ENCODE results near the gene DOCK2. TPM values are rescaled to one million over a fixed set of nuclear protein-coding genes. Genes with fewer than 3 reads are reported as not detected.

Gene DOCK2
- total RNA-seq, 2 experiments from 2014 or later, result 161 to 205 TPM

- intact Hi-C loops (cut with micrococcal nuclease; ENCODE audit: unreplicated experiment), result no loop called here
- H3K4me2 ChIP-seq (ENCODE audit: low read length), result no peak overlapping the region
- CTCF ChIA-PET (ENCODE audit: unreplicated experiment), result no interaction called here
- no peak for TF ChIP-seq EZH2phosphoT487 (IDR thresholded peaks at IDR 0.05; ENCODE audit: borderline replicate concordance, low read depth, low read length)
- TF ChIP-seq, protein P1, sequence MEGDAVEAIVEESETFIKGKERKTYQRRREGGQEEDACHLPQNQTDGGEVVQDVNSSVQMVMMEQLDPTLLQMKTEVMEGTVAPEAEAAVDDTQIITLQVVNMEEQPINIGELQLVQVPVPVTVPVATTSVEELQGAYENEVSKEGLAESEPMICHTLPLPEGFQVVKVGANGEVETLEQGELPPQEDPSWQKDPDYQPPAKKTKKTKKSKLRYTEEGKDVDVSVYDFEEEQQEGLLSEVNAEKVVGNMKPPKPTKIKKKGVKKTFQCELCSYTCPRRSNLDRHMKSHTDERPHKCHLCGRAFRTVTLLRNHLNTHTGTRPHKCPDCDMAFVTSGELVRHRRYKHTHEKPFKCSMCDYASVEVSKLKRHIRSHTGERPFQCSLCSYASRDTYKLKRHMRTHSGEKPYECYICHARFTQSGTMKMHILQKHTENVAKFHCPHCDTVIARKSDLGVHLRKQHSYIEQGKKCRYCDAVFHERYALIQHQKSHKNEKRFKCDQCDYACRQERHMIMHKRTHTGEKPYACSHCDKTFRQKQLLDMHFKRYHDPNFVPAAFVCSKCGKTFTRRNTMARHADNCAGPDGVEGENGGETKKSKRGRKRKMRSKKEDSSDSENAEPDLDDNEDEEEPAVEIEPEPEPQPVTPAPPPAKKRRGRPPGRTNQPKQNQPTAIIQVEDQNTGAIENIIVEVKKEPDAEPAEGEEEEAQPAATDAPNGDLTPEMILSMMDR (conservative IDR thresholded peaks at IDR 0.05; ENCODE audit: low read length), result no peak
- no peak for DNase-seq (ENCODE audit: low spot score)
- no peaks in the 10 kb centered on the region for H4K20me1 ChIP-seq (ENCODE audit: insufficient read depth, low read length)
- H3K9me2 ChIP-seq (ENCODE audit: insufficient read depth, low read length), result no peaks in the 10 kb centered on the region
- POLR2A ChIA-PET, result interaction anchor here (1.4 kb wide), 1 partner anchor 49 kb away, joined by 7 read pairs; the partner anchor contains the start of gene SPDL1
- H3K9me3 ChIP-seq (ENCODE audit: low read length), result peaks cover 11% of the 10 kb centered on the region; the same call in 1 of the 2 replicates
- BruUV-seq (replicated peaks), result no TSS peak
- H3K36me3 ChIP-seq (ENCODE audit: insufficient read depth, low read length), result 0 out of 2 replicates have a peak, but pooled peaks cover under 1% of the 10 kb centered on the region
- peaks cover 10% of the 10 kb centered on the region for H3K4me1 ChIP-seq (ENCODE audit: insufficient read depth, low read length, poor library complexity, severe bottlenecking)
- no peak overlapping the region for H2AFZ ChIP-seq (ENCODE audit: low read length)
- no peak overlapping the region for H3K27ac ChIP-seq (ENCODE audit: low read depth, low read length, poor library complexity, severe bottlenecking)
- H3K4me3 ChIP-seq (ENCODE audit: low read depth, low read length, poor library complexity, severe bottlenecking), result no peak overlapping the region
- peaks cover 7% of the 10 kb centered on the region for H3K79me2 ChIP-seq (ENCODE audit: insufficient read depth, low read depth, low read length)
These were observed 4.1 kb upstream of the DOCK2 start for GRCh38 chr5:169632946-169633345.

DNA sequence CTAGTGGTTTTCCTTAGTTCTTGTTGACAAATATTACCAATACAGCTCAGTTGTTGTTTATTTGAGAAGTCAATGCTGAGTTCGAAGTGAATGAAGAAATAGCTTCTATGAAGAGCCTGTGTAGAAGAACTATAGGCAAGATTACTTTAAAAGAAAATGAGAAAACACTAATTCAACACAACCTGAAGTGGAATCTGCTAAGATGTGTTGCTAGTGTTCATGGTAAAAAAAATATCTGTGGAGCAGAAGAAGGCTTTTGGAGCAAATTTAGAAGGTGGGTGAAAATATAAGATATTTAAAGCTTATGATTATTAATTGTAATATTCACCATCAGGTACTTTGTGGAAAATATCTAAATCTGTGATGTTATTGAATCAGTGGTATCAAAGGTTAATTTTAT lies 2.5 kb upstream of the DOCK2 start:
- ChIA-PET POLR2A (no interaction called here), CTCF (ENCODE audit: unreplicated experiment) (no interaction called here)
- H3K27ac ChIP-seq (ENCODE audit: low read depth, low read length, poor library complexity, severe bottlenecking), result no peak overlapping the region
- TF ChIP-seq, protein P1 (conservative IDR thresholded peaks at IDR 0.05; ENCODE audit: low read length), result no peak
- no peak for TF ChIP-seq EZH2phosphoT487 (IDR thresholded peaks at IDR 0.05; ENCODE audit: borderline replicate concordance, low read depth, low read length)
- intact Hi-C loops (cut with micrococcal nuclease; ENCODE audit: unreplicated experiment), result no loop called here
- no peak overlapping the region for H3K4me2 ChIP-seq (ENCODE audit: low read length)
- H3K9me2 ChIP-seq (ENCODE audit: insufficient read depth, low read length), result no peaks in the 10 kb centered on the region
- peaks cover 25% of the 10 kb centered on the region for H3K9me3 ChIP-seq (ENCODE audit: low read length)
- peaks cover 19% of the 10 kb centered on the region for H3K4me1 ChIP-seq (ENCODE audit: insufficient read depth, low read length, poor library complexity, severe bottlenecking)
- DNase-seq (ENCODE audit: low spot score), result no peak
- H3K36me3 ChIP-seq (ENCODE audit: insufficient read depth, low read length), result peaks cover 17% of the 10 kb centered on the region
- H3K79me2 ChIP-seq (ENCODE audit: insufficient read depth, low read depth, low read length), result peaks cover 24% of the 10 kb centered on the region
- no peak overlapping the region for H3K4me3 ChIP-seq (ENCODE audit: low read depth, low read length, poor library complexity, severe bottlenecking)
- no peaks in the 10 kb centered on the region for H4K20me1 ChIP-seq (ENCODE audit: insufficient read depth, low read length)
- H2AFZ ChIP-seq (ENCODE audit: low read length), result no peak overlapping the region
- no TSS peak for BruUV-seq (replicated peaks)

DNA sequence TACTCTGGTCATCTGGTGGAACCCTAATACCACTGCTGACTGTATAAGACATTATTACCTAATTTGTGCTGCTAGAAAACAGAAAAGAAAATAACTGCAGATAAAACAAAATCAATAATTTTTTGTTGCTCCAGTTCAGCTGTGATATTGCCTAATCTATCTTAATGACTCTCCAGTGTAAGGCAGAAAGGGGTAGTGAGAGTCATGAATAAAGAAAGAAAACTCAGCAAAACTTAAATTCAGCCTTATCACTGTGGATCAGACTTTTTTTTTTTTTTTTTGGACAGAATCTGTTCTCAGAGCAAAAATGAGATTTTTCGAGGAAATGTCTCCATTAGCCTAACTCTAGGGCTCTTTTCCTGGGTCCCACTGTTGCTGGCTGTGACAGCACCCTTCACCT lies 1.1 kb upstream of the DOCK2 start:
- Histone ChIP-seq H3K79me2 (ENCODE audit: insufficient read depth, low read depth, low read length) (peaks cover 37% of the 10 kb centered on the region), H4K20me1 (ENCODE audit: insufficient read depth, low read length) (no peaks in the 10 kb centered on the region), H3K4me3 (ENCODE audit: low read depth, low read length, poor library complexity, severe bottlenecking) (peak overlapping the region; percentile 88), H3K27ac (ENCODE audit: low read depth, low read length, poor library complexity, severe bottlenecking) (no peak overlapping the region), H3K9me2 (ENCODE audit: insufficient read depth, low read length) (no peaks in the 10 kb centered on the region), H3K4me2 (ENCODE audit: low read length) (peak overlapping the region; percentile 97; the same call in 1 of the 2 replicates), H3K4me1 (ENCODE audit: insufficient read depth, low read length, poor library complexity, severe bottlenecking) (peaks cover 19% of the 10 kb centered on the region), H2AFZ (ENCODE audit: low read length) (peak overlapping the region; percentile 93; the same call in 1 of the 2 replicates), H3K36me3 (ENCODE audit: insufficient read depth, low read length) (peaks cover 30% of the 10 kb centered on the region), H3K9me3 (ENCODE audit: low read length) (peaks cover 32% of the 10 kb centered on the region)
- ChIA-PET CTCF (ENCODE audit: unreplicated experiment) (no interaction called here), POLR2A (interaction anchor here (0.6 to 1.5 kb wide), 8 partner anchors 11 to 1187 kb away, joined by 3 to 8 read pairs (median 4); partner anchors contain the start of gene SPDL1)
- intact Hi-C loops (cut with micrococcal nuclease; ENCODE audit: unreplicated experiment), result no loop called here
- TF ChIP-seq, protein P1 (conservative IDR thresholded peaks at IDR 0.05; ENCODE audit: low read length), result no peak
- no peak for TF ChIP-seq EZH2phosphoT487 (IDR thresholded peaks at IDR 0.05; ENCODE audit: borderline replicate concordance, low read depth, low read length)
- no TSS peak for BruUV-seq (replicated peaks)
- no peak for DNase-seq (ENCODE audit: low spot score)

All from OCI-LY7 (cell line).